Colonic mucosa (tissue), 4 donors: ENCODE data around the gene NHLRC4. TPM values are rescaled to one million over a fixed set of nuclear protein-coding genes. Genes with fewer than 3 reads are reported as not detected.

Source experiments
- DNase-seq: peaks from one replicate; pipeline ENCODE4 v3.0.0-alpha.2; 2020
- H3K27ac ChIP-seq: fragments of 200-600 bp; one replicate; pipeline ENCODE4 v1.8.0; 2021
- H3K27me3 ChIP-seq: fragments of 200-600 bp; one replicate; pipeline ENCODE4 v1.8.0; 2021
- H3K36me3 ChIP-seq: fragments of 200-600 bp; one replicate; pipeline ENCODE4 v1.8.0; 2021
- H3K4me1 ChIP-seq: fragments of 200-600 bp; one replicate; pipeline ENCODE4 v1.8.0; 2021; ENCODE audit warnings: mild to moderate bottlenecking
- H3K4me3 ChIP-seq: fragments of 200-600 bp; one replicate; pipeline ENCODE4 v1.8.0; 2021
- H3K9ac ChIP-seq, 2 donors: one replicate each; pipeline ENCODE4 v1.7.0; 2013; ENCODE audit warnings: control low read depth in 2 of 2, low read depth in 2 of 2, low read length in 2 of 2
- H3K9me3 ChIP-seq: fragments of 200-600 bp; one replicate; pipeline ENCODE4 v1.8.0; 2021
- CTCF ChIP-seq: fragments of 200-600 bp; IDR thresholded peaks from one replicate; pipeline ENCODE4 v1.8.0; 2022; ENCODE audit warnings: antibody characterized with exemption, mild to moderate bottlenecking
- intact Hi-C: fragments of 100-400 bp; cut with DNase I; formaldehyde crosslinking; loops from one replicate; pipeline ENCODE4 v1.14.1; 2022
- total RNA-seq, 2 donors: library from RNA; stranded (reverse); fragmentation: NEBNext Ultra II Directional in 1 of 2; extraction: Animal tissue kit (Norgen Biotek cat#: 25700) in 1 of 2; gene quantifications; one replicate each; pipeline ENCODE4 v1.2.1, GENCODE V29; 2021
- donor health status: healthy.
- donor health status: DM: no; HTN: no; CAD: no.
- donor health status: DM: no; HTN: no; CAD: no.

NHLRC4 gene
- total RNA-seq, 2 donors from 2014 or later = 0.32 to 0.35 TPM

- Histone ChIP-seq H3K9me3 (no peaks in the 10 kb centered on the region), H3K4me3 (no peak overlapping the region), H3K27me3 (no peaks in the 10 kb centered on the region), H3K36me3 (no peaks in the 10 kb centered on the region), H3K27ac (no peak overlapping the region), H3K9ac (no peak overlapping the region), H3K4me1 (no peaks in the 10 kb centered on the region)
- intact Hi-C loops = no loop called here
- no peak for DNase-seq
- no peak for TF ChIP-seq CTCF
Measured at GRCh38 chr16:577796-578195, 11.0 kb downstream of the NHLRC4 start.

- DNase-seq = no peak
Measured at GRCh38 chr16:578232-578869, 11.5 kb downstream of the NHLRC4 start.

GRCh38 chr16:578870-579405 lies 12.1 kb downstream of the NHLRC4 start:
- no peaks in the 10 kb centered on the region for H3K9me3 ChIP-seq
- peak; percentile 74 for DNase-seq
- H3K27me3 ChIP-seq = no peaks in the 10 kb centered on the region
- intact Hi-C loops = no loop called here
- H3K27ac ChIP-seq = no peak overlapping the region
- H3K36me3 ChIP-seq = no peaks in the 10 kb centered on the region
- H3K4me3 ChIP-seq = peak overlapping the region; percentile 15
- peak; percentile 75 for TF ChIP-seq CTCF
- H3K4me1 ChIP-seq = no peaks in the 10 kb centered on the region
- H3K9ac ChIP-seq = no peak overlapping the region

More at GRCh38 chr16:578232-578869, 11.5 kb downstream of the NHLRC4 start:
- Histone ChIP-seq H3K9ac (no peak overlapping the region), H3K4me1 (no peaks in the 10 kb centered on the region), H3K4me3 (no peak overlapping the region), H3K9me3 (no peaks in the 10 kb centered on the region), H3K27ac (no peak overlapping the region), H3K36me3 (no peaks in the 10 kb centered on the region), H3K27me3 (no peaks in the 10 kb centered on the region)
- TF ChIP-seq CTCF = no peak
- intact Hi-C loops = no loop called here

GRCh38 chr16:580141-580945 lies 13.5 kb downstream of the NHLRC4 start:
- Histone ChIP-seq H3K4me1 (no peaks in the 10 kb centered on the region), H3K9me3 (no peaks in the 10 kb centered on the region), H3K27ac (no peak overlapping the region), H3K9ac (no peak overlapping the region), H3K27me3 (no peaks in the 10 kb centered on the region), H3K36me3 (no peaks in the 10 kb centered on the region), H3K4me3 (no peak overlapping the region)
- no peak for DNase-seq
- no peak for TF ChIP-seq CTCF
- intact Hi-C loops = no loop called here

GRCh38 chr16:580946-581498 lies 14.2 kb downstream of the NHLRC4 start:
- no peaks in the 10 kb centered on the region for H3K27me3 ChIP-seq
- TF ChIP-seq CTCF = no peak
- H3K9ac ChIP-seq = no peak overlapping the region
- H3K9me3 ChIP-seq = no peaks in the 10 kb centered on the region
- no peak overlapping the region for H3K27ac ChIP-seq
- no peaks in the 10 kb centered on the region for H3K4me1 ChIP-seq
- intact Hi-C loops = no loop called here
- H3K36me3 ChIP-seq = no peaks in the 10 kb centered on the region
- no peak overlapping the region for H3K4me3 ChIP-seq
- no peak for DNase-seq
